Epithelial cell of esophagus (primary cell): ENCODE results near the gene MMAA.
"Not testable (repeated sequence)": the region's sequence is repeated elsewhere in the genome, so short reads cannot be mapped to it uniquely, and the experiment has no call there.

Source experiments
- DNase-seq: peaks from one replicate; pipeline ENCODE4 v3.0.0; 2010; ENCODE audit warnings: low read depth
- H3K4me3 ChIP-seq: 2 replicates; pipeline ENCODE4 v1.5.1; 2011; ENCODE audit warnings: mild to moderate bottlenecking, low read length, control low read depth
- TF ChIP-seq, protein P1 (sequence below): IDR thresholded peaks from 2 replicates; pipeline ENCODE4 v1.5.1; 2011; ENCODE audit warnings: low read depth, mild to moderate bottlenecking, low read length, control low read depth, inconsistent platforms; ENCODE audit not compliant: insufficient read depth; ENCODE audit errors: missing control alignments

MMAA gene

DNA sequence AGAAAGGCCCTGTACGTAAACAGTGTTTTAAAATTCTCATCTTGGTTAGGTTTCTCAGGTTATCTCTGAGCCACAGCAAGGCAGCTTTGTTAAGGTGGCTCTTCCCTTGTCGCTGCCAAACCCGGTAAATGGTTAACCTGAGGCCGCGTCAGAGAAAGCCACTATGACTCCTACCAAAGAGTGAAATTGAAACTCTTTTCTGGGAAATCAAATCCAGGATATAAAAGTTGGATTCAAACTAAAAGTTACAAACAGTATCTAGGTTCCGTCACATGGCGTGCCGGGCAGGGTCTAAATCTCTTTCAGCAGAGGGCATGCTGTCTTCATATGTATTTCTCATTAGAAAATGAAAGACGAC lies 433 bp downstream of the MMAA start:
- DNase-seq = peak; percentile 54
- H3K4me3 ChIP-seq = peak overlapping the region; percentile 89
- TF ChIP-seq, protein P1, sequence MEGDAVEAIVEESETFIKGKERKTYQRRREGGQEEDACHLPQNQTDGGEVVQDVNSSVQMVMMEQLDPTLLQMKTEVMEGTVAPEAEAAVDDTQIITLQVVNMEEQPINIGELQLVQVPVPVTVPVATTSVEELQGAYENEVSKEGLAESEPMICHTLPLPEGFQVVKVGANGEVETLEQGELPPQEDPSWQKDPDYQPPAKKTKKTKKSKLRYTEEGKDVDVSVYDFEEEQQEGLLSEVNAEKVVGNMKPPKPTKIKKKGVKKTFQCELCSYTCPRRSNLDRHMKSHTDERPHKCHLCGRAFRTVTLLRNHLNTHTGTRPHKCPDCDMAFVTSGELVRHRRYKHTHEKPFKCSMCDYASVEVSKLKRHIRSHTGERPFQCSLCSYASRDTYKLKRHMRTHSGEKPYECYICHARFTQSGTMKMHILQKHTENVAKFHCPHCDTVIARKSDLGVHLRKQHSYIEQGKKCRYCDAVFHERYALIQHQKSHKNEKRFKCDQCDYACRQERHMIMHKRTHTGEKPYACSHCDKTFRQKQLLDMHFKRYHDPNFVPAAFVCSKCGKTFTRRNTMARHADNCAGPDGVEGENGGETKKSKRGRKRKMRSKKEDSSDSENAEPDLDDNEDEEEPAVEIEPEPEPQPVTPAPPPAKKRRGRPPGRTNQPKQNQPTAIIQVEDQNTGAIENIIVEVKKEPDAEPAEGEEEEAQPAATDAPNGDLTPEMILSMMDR = no peak

DNA sequence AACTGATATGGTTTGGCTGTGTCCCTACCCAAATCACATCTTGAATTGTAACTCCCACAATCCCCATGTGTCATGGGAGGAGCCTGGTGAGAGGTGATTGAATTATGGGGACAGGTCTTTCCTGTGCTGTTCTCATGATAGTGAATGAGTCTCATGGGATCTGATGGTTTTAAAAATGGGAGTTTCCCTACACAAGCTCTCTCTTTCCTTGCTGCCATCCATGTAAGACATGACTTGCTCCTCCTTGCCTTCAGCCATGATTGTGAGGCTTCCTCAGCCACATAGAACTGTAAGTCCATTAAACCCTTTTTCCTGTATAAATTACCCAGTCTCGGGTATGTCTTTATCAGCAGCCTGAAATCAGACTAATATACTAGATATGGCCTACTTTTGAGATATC lies 2.9 kb downstream of the MMAA start:
- DNase-seq, H3K4me3 ChIP-seq: not testable (repeated sequence)

DNA sequence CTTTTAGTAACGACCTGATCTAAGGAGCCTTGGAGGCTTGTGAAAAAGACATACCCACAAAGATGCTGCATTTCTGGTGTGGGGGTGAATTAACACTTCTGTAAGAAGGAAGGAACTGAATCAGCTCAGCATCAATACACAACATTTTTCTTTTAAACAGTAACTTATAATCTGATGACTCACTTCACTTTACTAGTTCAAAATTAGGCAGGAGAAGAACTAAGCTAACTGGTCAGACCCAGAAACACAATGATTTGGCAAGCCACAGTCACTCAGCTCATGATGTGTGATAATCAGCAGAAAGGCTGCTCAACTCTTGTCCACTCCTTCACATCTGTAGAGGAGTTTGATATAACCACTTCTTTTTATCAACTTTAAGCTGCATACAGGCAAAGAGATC lies 4.6 kb downstream of the MMAA start:
- TF ChIP-seq, protein P1 = no peak
- DNase-seq = peak; percentile 49

DNA sequence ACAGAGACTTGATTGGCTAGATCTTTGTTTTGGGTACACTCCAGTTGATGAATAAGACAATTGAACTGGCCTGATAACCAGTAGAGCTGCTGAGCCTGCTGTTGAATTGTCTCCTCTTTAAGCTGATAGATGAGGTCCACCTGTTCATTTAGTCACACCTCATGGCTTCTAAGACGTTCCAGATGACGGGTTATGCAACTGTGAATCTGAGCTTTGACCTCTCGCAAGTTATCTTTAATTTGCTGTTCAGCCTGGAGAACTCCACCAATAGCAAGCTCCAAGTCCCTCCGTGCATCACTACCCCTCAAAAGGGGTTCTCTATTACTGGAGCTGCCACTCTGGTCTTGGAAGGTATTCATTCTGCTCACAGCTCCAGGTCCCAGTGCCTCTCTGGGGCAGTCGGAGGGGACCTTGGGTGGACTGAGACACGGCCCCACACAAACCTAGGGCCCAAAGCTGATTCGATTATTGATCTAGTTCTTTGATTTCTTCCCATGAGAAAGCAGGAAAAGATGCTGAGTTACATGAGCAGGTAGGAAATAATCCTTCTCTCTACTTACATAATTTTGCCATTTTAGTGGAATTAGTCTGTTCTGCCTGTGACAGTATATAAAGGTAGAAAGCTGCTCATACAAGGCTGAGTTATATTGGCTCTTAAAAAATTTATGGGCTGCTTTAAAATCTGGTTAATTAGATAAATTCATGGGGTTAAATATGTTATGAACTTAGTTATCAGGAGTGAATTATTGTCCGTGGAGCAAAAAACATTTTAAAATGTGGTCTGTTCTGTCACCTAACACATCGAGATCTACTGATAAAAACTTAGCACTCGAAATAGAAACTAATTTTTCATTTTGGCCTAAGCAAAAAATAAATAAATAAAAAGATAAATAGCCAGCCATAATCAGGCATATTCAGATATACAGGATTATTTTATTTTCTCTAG lies 6.8 kb downstream of the MMAA start:
- TF ChIP-seq, protein P1 = no peak
- H3K4me3 ChIP-seq = no peak overlapping the region
- no peak for DNase-seq

More for the DNA sequence above, 4.6 kb downstream of the MMAA start:
- no peak overlapping the region for H3K4me3 ChIP-seq

DNA sequence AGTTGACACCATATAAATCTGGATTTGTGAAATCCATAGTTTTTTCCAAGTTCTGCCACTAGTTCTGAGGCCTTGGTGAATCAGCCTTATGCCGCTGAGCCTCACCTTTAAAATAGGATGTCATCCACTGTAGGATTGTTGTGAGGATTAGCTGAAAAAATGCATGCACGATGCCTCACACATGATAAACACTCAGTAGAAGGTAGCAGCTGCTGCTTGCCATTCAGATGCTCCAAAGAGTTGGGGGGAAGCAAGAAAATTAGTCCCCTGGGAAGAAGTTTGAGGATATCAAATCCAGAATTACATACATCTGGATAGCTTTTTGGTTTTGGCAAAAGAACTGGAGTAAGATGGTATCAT lies 7.4 kb downstream of the MMAA start:
- TF ChIP-seq, protein P1 = no peak
- no peak overlapping the region for H3K4me3 ChIP-seq
- no peak for DNase-seq

DNA sequence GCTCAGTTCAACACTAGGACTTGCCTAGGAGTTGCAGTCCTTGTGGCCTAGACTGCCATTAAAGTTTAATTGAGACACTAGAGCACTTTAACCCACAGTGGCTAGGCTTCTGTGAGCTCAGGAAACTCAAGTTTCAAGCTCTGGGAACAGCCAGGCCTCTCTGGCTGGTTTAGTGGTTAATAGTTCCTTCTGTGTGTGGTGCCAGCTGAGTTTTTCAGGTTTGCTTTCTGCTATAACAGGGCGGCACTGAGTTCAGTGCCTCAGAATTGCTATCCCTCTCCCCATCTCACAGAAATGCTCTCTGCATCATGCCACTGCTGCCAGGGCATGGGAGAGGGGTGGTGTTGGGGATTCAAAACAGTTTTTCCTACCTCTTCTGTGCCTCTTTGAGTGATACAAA lies 15.9 kb downstream of the MMAA start:
- DNase-seq = no peak
- TF ChIP-seq, protein P1 = no peak
- no peak overlapping the region for H3K4me3 ChIP-seq

DNA sequence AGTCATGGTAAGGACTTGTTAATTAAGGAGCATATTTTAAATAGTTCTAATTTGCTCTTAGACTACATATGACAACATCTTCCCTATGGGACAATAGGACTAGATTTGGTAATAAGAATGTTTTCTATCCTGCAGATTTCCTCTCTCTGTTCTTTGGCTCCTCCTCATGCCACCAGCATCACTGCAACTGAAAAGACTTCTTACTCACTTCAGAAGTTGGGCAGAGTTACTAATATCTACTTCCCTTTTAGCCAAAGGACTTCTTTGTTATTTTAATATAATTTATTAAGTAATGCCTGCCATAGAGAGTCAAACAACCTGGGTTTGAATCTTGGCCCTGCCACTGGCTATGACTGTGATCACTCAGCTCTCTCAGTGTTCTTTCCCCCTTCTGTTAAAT lies 16.4 kb downstream of the MMAA start:
- TF ChIP-seq, protein P1 = no peak
- no peak overlapping the region for H3K4me3 ChIP-seq
- DNase-seq = no peak
